HEK293 (cell line): Measurements from ENCODE around the gene PGAM5.

Source experiments
- CTCF ChIA-PET: fragments of 350-600 bp; formaldehyde crosslinking; extraction: SDS; loops from one replicate; lab custom pipeline; 2021; ENCODE audit warnings: antibody characterized with exemption; lab: Yijun Ruan, JAX
- POLR2A ChIA-PET: fragments of 300-600 bp; formaldehyde crosslinking; extraction: SDS; loops from one replicate; lab custom pipeline; 2020; ENCODE audit warnings: antibody characterized with exemption, inconsistent platforms; lab: Yijun Ruan, JAX
- H3K27ac ChIP-seq: fragments of 200-500 bp; sonication (Bioruptor generic); 2 replicates; pipeline ENCODE4 v1.5.1; 2014; ENCODE audit warnings: low read depth, low read length, control low read depth, inconsistent platforms; ENCODE audit errors: extremely low read depth
- H3K36me3 ChIP-seq, 2 experiments: fragments of 200-500 bp in 1 of 2; sonication (Bioruptor generic) in 1 of 2; 1 replicate in 1 of 2; 2 replicates in 1 of 2; pipeline ENCODE4 v1.5.1; 2014 to 2017; ENCODE audit warnings: inconsistent platforms in 2 of 2, low read length in 2 of 2; ENCODE audit not compliant: control insufficient read depth in 2 of 2, insufficient read depth in 1 of 2
- H3K4me1 ChIP-seq: fragments of 200-500 bp; sonication (Bioruptor generic); 2 replicates; pipeline ENCODE4 v1.5.1; 2014; ENCODE audit warnings: mild to moderate bottlenecking, low read length, inconsistent platforms; ENCODE audit not compliant: control insufficient read depth, insufficient read depth
- H3K4me3 ChIP-seq: 2 replicates; pipeline ENCODE4 v1.5.1; 2011; ENCODE audit warnings: low read depth, mild to moderate bottlenecking, control low read depth, low read length, moderate library complexity
- H3K9me3 ChIP-seq: fragments of 200-500 bp; sonication (Bioruptor generic); 2 replicates; pipeline ENCODE4 v1.5.1; 2014; ENCODE audit warnings: low read depth, low read length, inconsistent platforms; ENCODE audit not compliant: control insufficient read depth, insufficient read depth
- HIC1 ChIP-seq: fragments of 450-650 bp; formaldehyde crosslinking; IDR thresholded peaks from 2 replicates; pipeline ENCODE4 v1.5.1; 2016; ENCODE audit warnings: missing biosample characterization, missing genetic modification characterization
- KLF10 ChIP-seq: fragments of 450-650 bp; IDR thresholded peaks from 2 replicates; pipeline ENCODE4 v1.5.1; 2018; ENCODE audit warnings: missing biosample characterization, mild to moderate bottlenecking, missing genetic modification characterization
- MEIS1 ChIP-seq: sonication (generic); formaldehyde crosslinking; IDR thresholded peaks from 2 replicates; pipeline ENCODE4 v1.8.1; 2022; ENCODE audit warnings: missing genetic modification reagents, mild to moderate bottlenecking, borderline replicate concordance
- PRDM2 ChIP-seq: fragments of 450-650 bp; formaldehyde crosslinking; IDR thresholded peaks from 2 replicates; pipeline ENCODE4 v1.5.1; 2016; ENCODE audit warnings: missing biosample characterization, missing genetic modification characterization, borderline replicate concordance
- SCRT2 ChIP-seq: fragments of 450-650 bp; formaldehyde crosslinking; IDR thresholded peaks from 2 replicates; pipeline ENCODE4 v1.5.1; 2016; ENCODE audit warnings: missing biosample characterization, missing genetic modification characterization
- TSHZ1 ChIP-seq: fragments of 450-650 bp; formaldehyde crosslinking; IDR thresholded peaks from 2 replicates; pipeline ENCODE4 v1.5.1; 2016; ENCODE audit warnings: missing biosample characterization, missing genetic modification characterization, borderline replicate concordance
- WT1 ChIP-seq: fragments of 450-650 bp; formaldehyde crosslinking; IDR thresholded peaks from 2 replicates; pipeline ENCODE4 v1.5.1; 2016; ENCODE audit warnings: missing biosample characterization, missing genetic modification characterization
- ZBTB1 ChIP-seq: fragments of 450-650 bp; formaldehyde crosslinking; IDR thresholded peaks from 2 replicates; pipeline ENCODE4 v1.5.1; 2016; ENCODE audit warnings: missing biosample characterization, missing genetic modification characterization
- ZBTB7A ChIP-seq: fragments of 450-650 bp; formaldehyde crosslinking; IDR thresholded peaks from 2 replicates; pipeline ENCODE4 v1.5.1; 2016; ENCODE audit warnings: low read depth, missing biosample characterization, missing genetic modification characterization
- ZNF140 ChIP-seq: fragments of 450-650 bp; formaldehyde crosslinking; IDR thresholded peaks from 2 replicates; pipeline ENCODE4 v1.5.1; 2016; ENCODE audit warnings: missing biosample characterization, missing genetic modification characterization
- ZNF248 ChIP-seq: fragments of 450-650 bp; formaldehyde crosslinking; IDR thresholded peaks from 2 replicates; pipeline ENCODE4 v1.5.1; 2017; ENCODE audit warnings: missing biosample characterization, missing genetic modification characterization
- ZNF37A ChIP-seq: fragments of 450-650 bp; IDR thresholded peaks from 2 replicates; pipeline ENCODE4 v1.5.1; 2018; ENCODE audit warnings: missing biosample characterization, missing genetic modification characterization
- ZNF426 ChIP-seq: fragments of 450-650 bp; formaldehyde crosslinking; IDR thresholded peaks from 2 replicates; pipeline ENCODE4 v1.5.1; 2017; ENCODE audit warnings: missing biosample characterization, missing genetic modification characterization, mild to moderate bottlenecking, inconsistent platforms, moderate library complexity
- ZNF544 ChIP-seq: fragments of 450-650 bp; formaldehyde crosslinking; IDR thresholded peaks from 2 replicates; pipeline ENCODE4 v1.5.0; 2017; ENCODE audit warnings: missing biosample characterization, missing genetic modification characterization
- ZNF704 ChIP-seq: fragments of 450-650 bp; formaldehyde crosslinking; IDR thresholded peaks from 2 replicates; pipeline ENCODE4 v1.5.1; 2016; ENCODE audit warnings: missing biosample characterization, missing genetic modification characterization
- ZSCAN16 ChIP-seq: fragments of 450-650 bp; formaldehyde crosslinking; IDR thresholded peaks from 2 replicates; pipeline ENCODE4 v1.5.1; 2016; ENCODE audit warnings: missing biosample characterization, missing genetic modification characterization
- ZSCAN5A ChIP-seq: fragments of 450-650 bp; formaldehyde crosslinking; IDR thresholded peaks from 2 replicates; pipeline ENCODE4 v1.5.1; 2016; ENCODE audit warnings: missing biosample characterization, missing genetic modification characterization

Gene PGAM5

GRCh38 chr12:132715874-132716273 lies 5.2 kb downstream of the PGAM5 start:
- Histone ChIP-seq H3K4me1 (no peaks in the 10 kb centered on the region), H3K36me3 (peaks cover 13 to 68% of the 10 kb centered on the region in 2 experiments; a peak in 2 of 3 replicates), H3K9me3 (no peaks in the 10 kb centered on the region), H3K4me3 (no peak overlapping the region), H3K27ac (no peak overlapping the region)
- TF ChIP-seq WT1 (tag by site-specific recombination) (no peak), ZBTB7A (tag by site-specific recombination) (no peak), ZNF704 (tag by site-specific recombination) (no peak), TSHZ1 (tag by site-specific recombination) (no peak), ZNF248 (no peak), KLF10 (tag by site-specific recombination) (no peak), HIC1 (tag by site-specific recombination) (no peak), ZNF544 (tag by site-specific recombination) (no peak), SCRT2 (tag by site-specific recombination) (no peak), ZSCAN16 (tag by site-specific recombination) (no peak), ZBTB1 (tag by site-specific recombination) (no peak), ZNF37A (tag by site-specific recombination) (no peak), ZSCAN5A (no peak), MEIS1 (CRISPR knock-in tag) (no peak), ZNF140 (tag by site-specific recombination) (no peak), ZNF426 (tag by site-specific recombination) (no peak), PRDM2 (tag by site-specific recombination) (no peak)
- POLR2A ChIA-PET: no interaction called here
- CTCF ChIA-PET: no interaction called here
